GM19324 (cell line): Measurements from ENCODE around the gene MTCL1.

Source experiments
- ATAC-seq: cut with Tn5 transposase; IDR thresholded peaks from one replicate; pipeline ENCODE4 v1.9.1; 2021; ENCODE audit warnings: mild to moderate bottlenecking, moderate library complexity; ENCODE audit not compliant: unreplicated experiment, low FRiP score

The MTCL1 gene

GRCh38 chr18:8787794-8788193, 82.4 kb downstream of the MTCL1 start:
- no peak for ATAC-seq

GRCh38 chr18:8788503-8789429, 83.4 kb downstream of the MTCL1 start:
- no peak for ATAC-seq

GRCh38 chr18:8791171-8791651, 85.9 kb downstream of the MTCL1 start:
- no peak for ATAC-seq

GRCh38 chr18:8792688-8793316, 87.4 kb downstream of the MTCL1 start:
- no peak for ATAC-seq

- no peak for ATAC-seq
These were observed 88.2 kb downstream of the MTCL1 start for GRCh38 chr18:8793445-8794155.

- ATAC-seq, result no peak
These were observed 89.0 kb downstream of the MTCL1 start for GRCh38 chr18:8794156-8794933.

GRCh38 chr18:8794934-8795280, 89.6 kb downstream of the MTCL1 start:
- ATAC-seq, result no peak

GRCh38 chr18:8795586-8796325, 90.4 kb downstream of the MTCL1 start:
- ATAC-seq, result no peak

- no peak for ATAC-seq
These were observed 91.8 kb downstream of the MTCL1 start for GRCh38 chr18:8797206-8797605.

GRCh38 chr18:8799001-8799400, 93.6 kb downstream of the MTCL1 start:
- no peak for ATAC-seq

GRCh38 chr18:8799596-8800441, 94.5 kb downstream of the MTCL1 start:
- no peak for ATAC-seq

- ATAC-seq, result no peak
These were observed 95.1 kb downstream of the MTCL1 start for GRCh38 chr18:8800445-8800844.

- no peak for ATAC-seq
These were observed 95.5 kb downstream of the MTCL1 start for GRCh38 chr18:8800876-8801262.

- ATAC-seq, result no peak
These were observed 96.0 kb downstream of the MTCL1 start for GRCh38 chr18:8801263-8801901.

- no peak for ATAC-seq
These were observed 96.8 kb downstream of the MTCL1 start for GRCh38 chr18:8802017-8802672.

GRCh38 chr18:8803063-8803795, 97.9 kb downstream of the MTCL1 start:
- no peak for ATAC-seq

GRCh38 chr18:8803957-8804356, 98.6 kb downstream of the MTCL1 start:
- ATAC-seq, result no peak
